Measurements from ENCODE around the gene RSRP1. TPM values are rescaled to one million over a fixed set of nuclear protein-coding genes. Genes with fewer than 3 reads are reported as not detected.

RSRP1 gene
- total and polyA plus RNA-seq, 2 experiments from 2014 or later: 91.4 to 93.7 TPM

DNA sequence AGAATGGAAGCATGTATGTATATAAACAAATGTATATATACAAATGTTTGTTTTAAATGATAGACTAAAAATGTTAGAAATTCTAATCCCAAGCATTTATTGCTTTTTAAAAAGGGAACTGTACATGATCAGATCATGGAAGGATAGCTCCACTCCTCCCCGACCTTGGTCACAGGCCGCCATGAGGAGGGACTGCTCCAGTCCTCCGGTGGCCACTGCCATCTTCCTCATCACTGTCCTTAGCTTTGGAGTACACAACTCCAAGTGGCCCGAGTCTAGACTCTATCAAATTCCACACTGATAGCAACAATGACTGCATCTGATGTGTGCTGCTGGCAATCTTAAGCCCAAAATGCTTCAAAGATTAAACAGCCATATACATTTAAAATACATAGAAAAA lies 24.6 kb downstream of the RSRP1 start:
- Histone ChIP-seq H3K27ac (ENCODE audit: low read depth) (no peak overlapping the region), H3K9me2 (ENCODE audit: insufficient read depth) (no peaks in the 10 kb centered on the region), H3K4me1 (ENCODE audit: insufficient read depth) (no peaks in the 10 kb centered on the region), H3K4me2 (no peak overlapping the region), H3F3A (replicated peaks; ENCODE audit: low read depth) (no peaks in the 10 kb centered on the region), H3K27me3 (ENCODE audit: insufficient read depth) (no peaks in the 10 kb centered on the region), H3K36me3 (ENCODE audit: insufficient read depth) (peaks cover 25% of the 10 kb centered on the region), H3K79me2 (replicated peaks; ENCODE audit: insufficient read depth) (no peaks in the 10 kb centered on the region), H2AFZ (no peak overlapping the region), H3K4me3 (no peak overlapping the region), H4K20me1 (replicated peaks; ENCODE audit: insufficient read depth) (0 out of 2 replicates have a peak, but pooled peaks cover 3% of the 10 kb centered on the region)
- no peaks in the 10 kb centered on the region for H3K9me3 Mint-ChIP-seq
- TF ChIP-seq JUNB (IDR thresholded peaks at IDR 0.05; ENCODE audit: unreplicated experiment) (no peak), EZH2phosphoT487 (IDR thresholded peaks at IDR 0.05; ENCODE audit: unreplicated experiment) (no peak), POLR2AphosphoS5 (IDR thresholded peaks at IDR 0.05; ENCODE audit: low read depth) (no peak)
- no peak overlapping the region for H3K4me3 Mint-ChIP-seq
- H3K4me1 Mint-ChIP-seq: no peaks in the 10 kb centered on the region
- no peaks in the 10 kb centered on the region for H3K27me3 Mint-ChIP-seq (ENCODE audit: insufficient read depth, low read depth, poor library complexity)
- ATAC-seq (no peak), DNase-seq (ENCODE audit: low spot score) (no peak)
- peaks cover 47% of the 10 kb centered on the region for H3K36me3 Mint-ChIP-seq (ENCODE audit: low read depth)
- no peak overlapping the region for H3K27ac Mint-ChIP-seq

DNA sequence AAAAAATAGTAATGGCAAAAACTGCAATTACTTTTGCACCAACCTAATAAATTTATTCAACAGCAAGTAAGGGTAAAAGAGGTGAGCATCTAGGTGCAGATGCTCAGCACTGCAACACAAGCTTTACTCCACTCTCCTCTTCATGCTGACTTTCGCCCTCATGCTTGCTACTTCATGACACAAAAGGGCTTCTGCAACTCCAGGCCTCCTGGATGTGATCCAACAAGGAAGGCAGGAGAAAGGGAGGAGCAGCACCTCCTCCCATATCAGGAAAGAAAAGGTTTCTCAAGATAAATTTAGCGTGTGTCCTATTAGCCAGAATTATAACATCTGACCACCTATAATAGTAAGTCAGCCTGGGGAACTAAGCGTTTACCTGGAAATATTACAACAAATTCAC lies 26.6 kb downstream of the RSRP1 start:
- Mint-ChIP-seq H3K4me1 (no peaks in the 10 kb centered on the region), H3K27me3 (ENCODE audit: insufficient read depth, low read depth, poor library complexity) (peaks cover 2% of the 10 kb centered on the region), H3K4me3 (no peak overlapping the region), H3K27ac (no peak overlapping the region), H3K9me3 (no peaks in the 10 kb centered on the region), H3K36me3 (ENCODE audit: low read depth) (peaks cover 33% of the 10 kb centered on the region)
- no peaks in the 10 kb centered on the region for H3K4me1 ChIP-seq (ENCODE audit: insufficient read depth)
- no peaks in the 10 kb centered on the region for H3K79me2 ChIP-seq (replicated peaks; ENCODE audit: insufficient read depth)
- H3K4me2 ChIP-seq: no peak overlapping the region
- H3K9me2 ChIP-seq (ENCODE audit: insufficient read depth): no peaks in the 10 kb centered on the region
- H2AFZ ChIP-seq: no peak overlapping the region
- DNase-seq (ENCODE audit: low spot score) (no peak), ATAC-seq (no peak)
- H3K27me3 ChIP-seq (ENCODE audit: insufficient read depth): no peaks in the 10 kb centered on the region
- peaks cover 10% of the 10 kb centered on the region for H3K36me3 ChIP-seq (ENCODE audit: insufficient read depth)
- H3F3A ChIP-seq (replicated peaks; ENCODE audit: low read depth): no peaks in the 10 kb centered on the region
- H4K20me1 ChIP-seq (replicated peaks; ENCODE audit: insufficient read depth): no peaks in the 10 kb centered on the region
- H3K27ac ChIP-seq (ENCODE audit: low read depth): no peak overlapping the region
- no peak overlapping the region for H3K4me3 ChIP-seq
- TF ChIP-seq STAT1 (IDR thresholded peaks at IDR 0.05; ENCODE audit: unreplicated experiment): no peak
- TF ChIP-seq, protein P1, sequence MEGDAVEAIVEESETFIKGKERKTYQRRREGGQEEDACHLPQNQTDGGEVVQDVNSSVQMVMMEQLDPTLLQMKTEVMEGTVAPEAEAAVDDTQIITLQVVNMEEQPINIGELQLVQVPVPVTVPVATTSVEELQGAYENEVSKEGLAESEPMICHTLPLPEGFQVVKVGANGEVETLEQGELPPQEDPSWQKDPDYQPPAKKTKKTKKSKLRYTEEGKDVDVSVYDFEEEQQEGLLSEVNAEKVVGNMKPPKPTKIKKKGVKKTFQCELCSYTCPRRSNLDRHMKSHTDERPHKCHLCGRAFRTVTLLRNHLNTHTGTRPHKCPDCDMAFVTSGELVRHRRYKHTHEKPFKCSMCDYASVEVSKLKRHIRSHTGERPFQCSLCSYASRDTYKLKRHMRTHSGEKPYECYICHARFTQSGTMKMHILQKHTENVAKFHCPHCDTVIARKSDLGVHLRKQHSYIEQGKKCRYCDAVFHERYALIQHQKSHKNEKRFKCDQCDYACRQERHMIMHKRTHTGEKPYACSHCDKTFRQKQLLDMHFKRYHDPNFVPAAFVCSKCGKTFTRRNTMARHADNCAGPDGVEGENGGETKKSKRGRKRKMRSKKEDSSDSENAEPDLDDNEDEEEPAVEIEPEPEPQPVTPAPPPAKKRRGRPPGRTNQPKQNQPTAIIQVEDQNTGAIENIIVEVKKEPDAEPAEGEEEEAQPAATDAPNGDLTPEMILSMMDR (conservative IDR thresholded peaks at IDR 0.05; ENCODE audit: low read depth in 2 of 2): no peak
- no peak for TF ChIP-seq NANOG (IDR thresholded peaks at IDR 0.05; ENCODE audit: borderline replicate concordance)
- no peak for TF ChIP-seq JUNB (IDR thresholded peaks at IDR 0.05; ENCODE audit: unreplicated experiment)
- TF ChIP-seq, protein P2, sequence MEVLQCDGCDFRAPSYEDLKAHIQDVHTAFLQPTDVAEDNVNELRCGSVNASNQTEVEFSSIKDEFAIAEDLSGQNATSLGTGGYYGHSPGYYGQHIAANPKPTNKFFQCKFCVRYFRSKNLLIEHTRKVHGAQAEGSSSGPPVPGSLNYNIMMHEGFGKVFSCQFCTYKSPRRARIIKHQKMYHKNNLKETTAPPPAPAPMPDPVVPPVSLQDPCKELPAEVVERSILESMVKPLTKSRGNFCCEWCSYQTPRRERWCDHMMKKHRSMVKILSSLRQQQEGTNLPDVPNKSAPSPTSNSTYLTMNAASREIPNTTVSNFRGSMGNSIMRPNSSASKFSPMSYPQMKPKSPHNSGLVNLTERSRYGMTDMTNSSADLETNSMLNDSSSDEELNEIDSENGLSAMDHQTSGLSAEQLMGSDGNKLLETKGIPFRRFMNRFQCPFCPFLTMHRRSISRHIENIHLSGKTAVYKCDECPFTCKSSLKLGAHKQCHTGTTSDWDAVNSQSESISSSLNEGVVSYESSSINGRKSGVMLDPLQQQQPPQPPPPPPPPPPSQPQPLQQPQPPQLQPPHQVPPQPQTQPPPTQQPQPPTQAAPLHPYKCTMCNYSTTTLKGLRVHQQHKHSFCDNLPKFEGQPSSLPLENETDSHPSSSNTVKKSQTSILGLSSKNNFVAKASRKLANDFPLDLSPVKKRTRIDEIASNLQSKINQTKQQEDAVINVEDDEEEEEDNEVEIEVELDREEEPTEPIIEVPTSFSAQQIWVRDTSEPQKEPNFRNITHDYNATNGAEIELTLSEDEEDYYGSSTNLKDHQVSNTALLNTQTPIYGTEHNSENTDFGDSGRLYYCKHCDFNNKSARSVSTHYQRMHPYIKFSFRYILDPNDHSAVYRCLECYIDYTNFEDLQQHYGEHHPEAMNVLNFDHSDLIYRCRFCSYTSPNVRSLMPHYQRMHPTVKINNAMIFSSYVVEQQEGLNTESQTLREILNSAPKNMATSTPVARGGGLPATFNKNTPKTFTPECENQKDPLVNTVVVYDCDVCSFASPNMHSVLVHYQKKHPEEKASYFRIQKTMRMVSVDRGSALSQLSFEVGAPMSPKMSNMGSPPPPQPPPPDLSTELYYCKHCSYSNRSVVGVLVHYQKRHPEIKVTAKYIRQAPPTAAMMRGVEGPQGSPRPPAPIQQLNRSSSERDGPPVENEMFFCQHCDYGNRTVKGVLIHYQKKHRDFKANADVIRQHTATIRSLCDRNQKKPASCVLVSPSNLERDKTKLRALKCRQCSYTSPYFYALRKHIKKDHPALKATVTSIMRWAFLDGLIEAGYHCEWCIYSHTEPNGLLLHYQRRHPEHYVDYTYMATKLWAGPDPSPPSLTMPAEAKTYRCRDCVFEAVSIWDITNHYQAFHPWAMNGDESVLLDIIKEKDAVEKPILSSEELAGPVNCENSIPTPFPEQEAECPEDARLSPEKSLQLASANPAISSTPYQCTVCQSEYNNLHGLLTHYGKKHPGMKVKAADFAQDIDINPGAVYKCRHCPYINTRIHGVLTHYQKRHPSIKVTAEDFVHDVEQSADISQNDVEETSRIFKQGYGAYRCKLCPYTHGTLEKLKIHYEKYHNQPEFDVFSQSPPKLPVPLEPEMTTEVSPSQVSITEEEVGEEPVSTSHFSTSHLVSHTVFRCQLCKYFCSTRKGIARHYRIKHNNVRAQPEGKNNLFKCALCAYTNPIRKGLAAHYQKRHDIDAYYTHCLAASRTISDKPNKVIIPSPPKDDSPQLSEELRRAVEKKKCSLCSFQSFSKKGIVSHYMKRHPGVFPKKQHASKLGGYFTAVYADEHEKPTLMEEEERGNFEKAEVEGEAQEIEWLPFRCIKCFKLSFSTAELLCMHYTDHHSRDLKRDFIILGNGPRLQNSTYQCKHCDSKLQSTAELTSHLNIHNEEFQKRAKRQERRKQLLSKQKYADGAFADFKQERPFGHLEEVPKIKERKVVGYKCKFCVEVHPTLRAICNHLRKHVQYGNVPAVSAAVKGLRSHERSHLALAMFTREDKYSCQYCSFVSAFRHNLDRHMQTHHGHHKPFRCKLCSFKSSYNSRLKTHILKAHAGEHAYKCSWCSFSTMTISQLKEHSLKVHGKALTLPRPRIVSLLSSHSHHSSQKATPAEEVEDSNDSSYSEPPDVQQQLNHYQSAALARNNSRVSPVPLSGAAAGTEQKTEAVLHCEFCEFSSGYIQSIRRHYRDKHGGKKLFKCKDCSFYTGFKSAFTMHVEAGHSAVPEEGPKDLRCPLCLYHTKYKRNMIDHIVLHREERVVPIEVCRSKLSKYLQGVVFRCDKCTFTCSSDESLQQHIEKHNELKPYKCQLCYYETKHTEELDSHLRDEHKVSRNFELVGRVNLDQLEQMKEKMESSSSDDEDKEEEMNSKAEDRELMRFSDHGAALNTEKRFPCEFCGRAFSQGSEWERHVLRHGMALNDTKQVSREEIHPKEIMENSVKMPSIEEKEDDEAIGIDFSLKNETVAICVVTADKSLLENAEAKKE (CRISPR knock-in tag; IDR thresholded peaks at IDR 0.05): no peak
- TF ChIP-seq CREB1 (CRISPR knock-in tag; IDR thresholded peaks at IDR 0.05; ENCODE audit: low read depth): no peak
- no peak for TF ChIP-seq EZH2phosphoT487 (IDR thresholded peaks at IDR 0.05; ENCODE audit: unreplicated experiment)
- no peak for TF ChIP-seq ZNF114 (CRISPR knock-in tag; IDR thresholded peaks at IDR 0.05)
- TF ChIP-seq, protein P3, sequence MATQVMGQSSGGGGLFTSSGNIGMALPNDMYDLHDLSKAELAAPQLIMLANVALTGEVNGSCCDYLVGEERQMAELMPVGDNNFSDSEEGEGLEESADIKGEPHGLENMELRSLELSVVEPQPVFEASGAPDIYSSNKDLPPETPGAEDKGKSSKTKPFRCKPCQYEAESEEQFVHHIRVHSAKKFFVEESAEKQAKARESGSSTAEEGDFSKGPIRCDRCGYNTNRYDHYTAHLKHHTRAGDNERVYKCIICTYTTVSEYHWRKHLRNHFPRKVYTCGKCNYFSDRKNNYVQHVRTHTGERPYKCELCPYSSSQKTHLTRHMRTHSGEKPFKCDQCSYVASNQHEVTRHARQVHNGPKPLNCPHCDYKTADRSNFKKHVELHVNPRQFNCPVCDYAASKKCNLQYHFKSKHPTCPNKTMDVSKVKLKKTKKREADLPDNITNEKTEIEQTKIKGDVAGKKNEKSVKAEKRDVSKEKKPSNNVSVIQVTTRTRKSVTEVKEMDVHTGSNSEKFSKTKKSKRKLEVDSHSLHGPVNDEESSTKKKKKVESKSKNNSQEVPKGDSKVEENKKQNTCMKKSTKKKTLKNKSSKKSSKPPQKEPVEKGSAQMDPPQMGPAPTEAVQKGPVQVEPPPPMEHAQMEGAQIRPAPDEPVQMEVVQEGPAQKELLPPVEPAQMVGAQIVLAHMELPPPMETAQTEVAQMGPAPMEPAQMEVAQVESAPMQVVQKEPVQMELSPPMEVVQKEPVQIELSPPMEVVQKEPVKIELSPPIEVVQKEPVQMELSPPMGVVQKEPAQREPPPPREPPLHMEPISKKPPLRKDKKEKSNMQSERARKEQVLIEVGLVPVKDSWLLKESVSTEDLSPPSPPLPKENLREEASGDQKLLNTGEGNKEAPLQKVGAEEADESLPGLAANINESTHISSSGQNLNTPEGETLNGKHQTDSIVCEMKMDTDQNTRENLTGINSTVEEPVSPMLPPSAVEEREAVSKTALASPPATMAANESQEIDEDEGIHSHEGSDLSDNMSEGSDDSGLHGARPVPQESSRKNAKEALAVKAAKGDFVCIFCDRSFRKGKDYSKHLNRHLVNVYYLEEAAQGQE (IDR thresholded peaks at IDR 0.05; ENCODE audit: unreplicated experiment): no peak
- TF ChIP-seq ZNF331 (CRISPR knock-in tag; IDR thresholded peaks at IDR 0.05; ENCODE audit: low read depth): no peak
